Natural killer cell (primary cell): Measurements from ENCODE around the gene GATB. TPM values are rescaled to one million over a fixed set of nuclear protein-coding genes. Genes with fewer than 3 reads are reported as not detected.

Experiments used
- ATAC-seq, 3 donors: fragments of 150-1000 bp in 2 of 3; fragments of 200-7000 bp in 1 of 3; cut with Tn5 transposase; 1 replicate in 1 of 3; 2 replicates in 2 of 3; pipeline ENCODE4 v1.10.0; 2021; ENCODE audit warnings: mild to moderate bottlenecking in 2 of 3, moderate library complexity in 2 of 3
- DNase-seq, 2 donors: peaks; one replicate each; pipeline versions ENCODE4 v3.0.0 to v3.0.0-alpha.2; 2013 to 2021; ENCODE audit warnings: mixed read lengths in 1 of 2
- H3K27ac ChIP-seq: one replicate; pipeline ENCODE4 v1.5.1; 2013; ENCODE audit warnings: mild to moderate bottlenecking, low read length
- H3K27me3 ChIP-seq: one replicate; pipeline ENCODE4 v1.6.1; 2013; ENCODE audit warnings: low read length; ENCODE audit not compliant: control insufficient read depth, insufficient read depth
- H3K36me3 ChIP-seq: one replicate; pipeline ENCODE4 v1.6.1; 2013; ENCODE audit warnings: low read length; ENCODE audit not compliant: control insufficient read depth, insufficient read depth
- H3K4me1 ChIP-seq: one replicate; pipeline ENCODE4 v1.6.1; 2013; ENCODE audit warnings: low read length; ENCODE audit not compliant: control insufficient read depth, insufficient read depth
- H3K4me3 ChIP-seq: one replicate; pipeline ENCODE4 v1.5.1; 2013; ENCODE audit warnings: low read length
- H3K9me3 ChIP-seq: one replicate; pipeline ENCODE4 v1.6.1; 2013; ENCODE audit warnings: low read length; ENCODE audit not compliant: control insufficient read depth, insufficient read depth
- H3K27ac Mint-ChIP-seq, 2 donors: one replicate each; pipeline ENCODE4 v1.8.0; 2022; ENCODE audit warnings: mild to moderate bottlenecking in 2 of 2, mixed read lengths in 2 of 2, moderate library complexity in 1 of 2
- H3K27me3 Mint-ChIP-seq, 2 donors: one replicate each; pipeline ENCODE4 v1.8.0; 2022; ENCODE audit warnings: low read depth in 2 of 2, mixed read lengths in 2 of 2
- H3K36me3 Mint-ChIP-seq: one replicate; pipeline ENCODE4 v1.8.0; 2022; ENCODE audit warnings: mixed read lengths
- H3K4me1 Mint-ChIP-seq, 2 donors: one replicate each; pipeline ENCODE4 v1.8.0; 2022; ENCODE audit warnings: mixed read lengths in 2 of 2
- H3K4me3 Mint-ChIP-seq: one replicate; pipeline ENCODE4 v1.8.0; 2022; ENCODE audit warnings: mild to moderate bottlenecking, moderate library complexity, mixed read lengths
- H3K9me3 Mint-ChIP-seq, 2 donors: one replicate each; pipeline ENCODE4 v1.8.0; 2022; ENCODE audit warnings: mixed read lengths in 2 of 2
- whole genome bisulfite sequencing: methylation state at CpG from one replicate; pipeline ENCODE4 v1.1.7; 2013; ENCODE audit warnings: missing lambda C conversion rate; ENCODE audit not compliant: insufficient coverage; 5-methylcytosine and 5-hydroxymethylcytosine counted together
- intact Hi-C: fragments of 100-400 bp; cut with micrococcal nuclease; formaldehyde crosslinking; loops from one replicate; pipeline ENCODE4 v1.14.2; 2022
- total RNA-seq, 4 donors: library from RNA; stranded (reverse); fragments of 120-200 nt in 1 of 4; gene quantifications; one replicate each; pipeline versions ENCODE4 v1.2.3 to v1.2.4, GENCODE V29; 2013 to 2022
- TF ChIP-seq, protein P1 (sequence below): fragments of 200-600 bp; IDR thresholded peaks from one replicate; pipeline ENCODE4 v1.8.0; 2022; ENCODE audit warnings: antibody characterized with exemption

The GATB gene
- total RNA-seq, 3 donors from 2014 or later (not counting 1 experiment from before 2014, with no cell fraction given): 5.6 to 7.2 (median 6.3) TPM

DNA sequence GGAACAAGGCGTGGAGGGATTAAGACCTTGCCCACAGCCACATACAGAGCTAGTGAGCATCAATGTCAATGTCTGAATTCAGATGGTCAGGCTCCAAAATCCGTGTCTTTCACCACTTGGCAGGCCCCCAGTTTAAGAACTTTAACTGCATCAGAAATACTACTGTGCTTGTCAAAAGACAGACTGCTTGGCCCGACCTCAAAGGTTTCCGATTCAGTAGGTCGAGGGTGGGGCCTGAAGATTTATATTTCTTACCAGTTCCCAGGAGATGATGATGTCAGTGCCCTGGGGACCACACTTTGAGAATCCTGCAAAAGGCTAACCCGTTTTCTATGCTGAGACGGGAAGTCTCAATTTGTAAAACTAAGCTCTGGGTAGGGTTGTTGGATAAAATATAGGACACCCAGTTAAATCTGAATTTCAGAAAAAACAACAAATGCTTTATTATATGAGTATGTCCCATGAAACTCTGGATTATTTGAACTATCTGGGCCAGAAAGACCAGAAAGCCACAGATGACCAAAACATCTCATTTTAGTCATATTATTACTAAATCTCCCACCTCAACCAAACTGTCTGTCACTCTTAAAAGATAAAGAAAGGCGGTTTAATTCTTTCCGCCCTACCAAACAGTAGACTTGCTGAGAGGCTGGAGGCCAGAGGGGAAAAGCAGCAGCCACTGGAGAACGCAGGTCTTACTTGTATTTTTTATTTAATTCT is 42.7 kb downstream of the GATB start:
- Histone ChIP-seq H3K9me3 (no peaks in the 10 kb centered on the region), H3K27ac (no peak overlapping the region), H3K4me3 (no peak overlapping the region), H3K27me3 (no peaks in the 10 kb centered on the region), H3K36me3 (peaks cover 4% of the 10 kb centered on the region), H3K4me1 (no peaks in the 10 kb centered on the region)
- Mint-ChIP-seq H3K9me3 (no peaks in the 10 kb centered on the region), H3K27ac (no peak overlapping the region), H3K27me3 (no peaks in the 10 kb centered on the region), H3K36me3 (no peaks in the 10 kb centered on the region), H3K4me1 (no peaks in the 10 kb centered on the region), H3K4me3 (no peak overlapping the region)
- no peak for DNase-seq
- TF ChIP-seq, protein P1, sequence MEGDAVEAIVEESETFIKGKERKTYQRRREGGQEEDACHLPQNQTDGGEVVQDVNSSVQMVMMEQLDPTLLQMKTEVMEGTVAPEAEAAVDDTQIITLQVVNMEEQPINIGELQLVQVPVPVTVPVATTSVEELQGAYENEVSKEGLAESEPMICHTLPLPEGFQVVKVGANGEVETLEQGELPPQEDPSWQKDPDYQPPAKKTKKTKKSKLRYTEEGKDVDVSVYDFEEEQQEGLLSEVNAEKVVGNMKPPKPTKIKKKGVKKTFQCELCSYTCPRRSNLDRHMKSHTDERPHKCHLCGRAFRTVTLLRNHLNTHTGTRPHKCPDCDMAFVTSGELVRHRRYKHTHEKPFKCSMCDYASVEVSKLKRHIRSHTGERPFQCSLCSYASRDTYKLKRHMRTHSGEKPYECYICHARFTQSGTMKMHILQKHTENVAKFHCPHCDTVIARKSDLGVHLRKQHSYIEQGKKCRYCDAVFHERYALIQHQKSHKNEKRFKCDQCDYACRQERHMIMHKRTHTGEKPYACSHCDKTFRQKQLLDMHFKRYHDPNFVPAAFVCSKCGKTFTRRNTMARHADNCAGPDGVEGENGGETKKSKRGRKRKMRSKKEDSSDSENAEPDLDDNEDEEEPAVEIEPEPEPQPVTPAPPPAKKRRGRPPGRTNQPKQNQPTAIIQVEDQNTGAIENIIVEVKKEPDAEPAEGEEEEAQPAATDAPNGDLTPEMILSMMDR: no peak
- ATAC-seq: no peak
- intact Hi-C loops: no loop called here
- WGBS: 88% methylated on average over 10 of the region's 10 CpGs

DNA sequence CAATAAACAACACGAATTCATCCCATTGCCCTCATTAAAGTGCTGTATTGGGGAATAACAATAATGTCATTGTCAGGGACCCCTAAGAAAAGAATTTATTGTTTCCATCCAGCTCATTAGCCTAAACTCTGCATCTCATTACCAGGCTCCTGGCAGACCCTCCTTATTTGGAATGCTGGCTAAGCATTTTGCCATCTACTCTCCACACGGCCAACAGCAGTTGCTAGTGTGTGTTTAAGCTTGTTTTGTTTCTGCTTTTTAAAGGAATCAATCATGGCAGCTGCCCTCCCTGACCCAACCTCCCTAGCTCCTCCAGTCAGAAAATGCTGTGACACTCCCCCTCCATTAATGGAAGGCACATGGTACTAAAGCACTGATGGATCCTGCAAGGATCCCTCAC is 43.5 kb downstream of the GATB start:
- Mint-ChIP-seq H3K4me1 (no peaks in the 10 kb centered on the region), H3K9me3 (no peaks in the 10 kb centered on the region), H3K27ac (no peak overlapping the region), H3K36me3 (no peaks in the 10 kb centered on the region), H3K4me3 (no peak overlapping the region), H3K27me3 (no peaks in the 10 kb centered on the region)
- no peaks in the 10 kb centered on the region for H3K4me1 ChIP-seq
- ATAC-seq (no peak), DNase-seq (no peak)
- H3K27me3 ChIP-seq: no peaks in the 10 kb centered on the region
- 100% methylated on average over 1 of the region's 2 CpGs for WGBS
- H3K4me3 ChIP-seq: no peak overlapping the region
- H3K9me3 ChIP-seq: no peaks in the 10 kb centered on the region
- intact Hi-C loops: no loop called here
- peaks cover 4% of the 10 kb centered on the region for H3K36me3 ChIP-seq
- TF ChIP-seq, protein P1: no peak
- no peak overlapping the region for H3K27ac ChIP-seq

DNA sequence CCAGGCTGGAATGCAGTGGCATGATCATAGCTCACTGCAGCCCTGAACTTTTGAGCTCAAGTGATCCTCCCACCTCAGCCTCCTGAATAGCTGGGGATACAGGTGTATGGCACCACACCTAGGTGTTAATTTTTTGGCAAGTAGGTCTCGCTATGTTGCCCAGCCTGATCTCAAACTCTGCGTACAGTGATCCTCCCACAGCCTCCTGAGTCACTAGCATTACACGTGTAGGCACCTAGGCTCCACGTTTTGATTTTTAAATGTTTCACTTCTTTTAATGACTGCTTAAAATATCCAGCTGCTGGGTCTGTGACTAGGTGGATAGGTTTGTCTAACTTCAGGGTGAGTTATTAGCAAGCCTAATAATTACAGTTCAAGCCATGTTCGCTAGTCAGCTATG is 44.5 kb downstream of the GATB start:
- Histone ChIP-seq H3K27ac (no peak overlapping the region), H3K4me1 (no peaks in the 10 kb centered on the region), H3K27me3 (no peaks in the 10 kb centered on the region), H3K4me3 (no peak overlapping the region), H3K9me3 (no peaks in the 10 kb centered on the region), H3K36me3 (peaks cover 6% of the 10 kb centered on the region)
- H3K27ac Mint-ChIP-seq: no peak overlapping the region
- ATAC-seq (no peak), DNase-seq (no peak)
- WGBS: 87% methylated on average over 5 of the region's 5 CpGs
- TF ChIP-seq, protein P1: no peak
- H3K9me3 Mint-ChIP-seq: no peaks in the 10 kb centered on the region
- H3K4me1 Mint-ChIP-seq: no peaks in the 10 kb centered on the region
- H3K4me3 Mint-ChIP-seq: no peak overlapping the region
- intact Hi-C loops: no loop called here
- no peaks in the 10 kb centered on the region for H3K36me3 Mint-ChIP-seq
- H3K27me3 Mint-ChIP-seq: no peaks in the 10 kb centered on the region

DNA sequence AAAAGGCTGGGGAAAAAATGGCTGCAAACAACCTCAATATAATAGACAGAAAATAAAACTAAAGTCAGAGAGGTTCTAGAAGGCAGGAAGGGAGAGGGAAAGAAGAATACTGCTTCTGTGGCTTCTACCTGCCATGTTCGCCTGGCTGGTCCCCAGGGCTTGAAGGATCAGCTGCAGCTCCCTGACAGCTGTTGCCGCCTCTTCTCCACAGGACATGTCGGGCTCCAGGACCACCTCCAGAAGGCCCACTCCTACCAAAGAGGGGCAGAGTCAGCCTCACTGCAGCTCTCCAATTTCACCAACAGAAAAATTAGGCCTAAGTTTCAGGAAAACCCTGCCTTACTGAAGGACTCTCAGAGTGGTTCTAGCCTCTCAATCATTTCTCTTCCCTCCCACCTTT is 44.9 kb downstream of the GATB start:
- ATAC-seq (no peak), DNase-seq (no peak)
- no peaks in the 10 kb centered on the region for H3K4me1 Mint-ChIP-seq
- no peaks in the 10 kb centered on the region for H3K27me3 ChIP-seq
- H3K4me3 Mint-ChIP-seq: no peak overlapping the region
- H3K27me3 Mint-ChIP-seq: no peaks in the 10 kb centered on the region
- no peaks in the 10 kb centered on the region for H3K36me3 Mint-ChIP-seq
- H3K36me3 ChIP-seq: peaks cover 6% of the 10 kb centered on the region
- no peaks in the 10 kb centered on the region for H3K9me3 ChIP-seq
- no peak overlapping the region for H3K27ac ChIP-seq
- no peak overlapping the region for H3K27ac Mint-ChIP-seq
- H3K9me3 Mint-ChIP-seq: no peaks in the 10 kb centered on the region
- TF ChIP-seq, protein P1: no peak
- H3K4me1 ChIP-seq: no peaks in the 10 kb centered on the region
- H3K4me3 ChIP-seq: no peak overlapping the region
- 95% methylated on average over 3 of the region's 3 CpGs for WGBS
- intact Hi-C loops: no loop called here
